Upper lobe of left lung (tissue), 6 donors: ENCODE results near the gene GATA3. TPM values are rescaled to one million over a fixed set of nuclear protein-coding genes. Genes with fewer than 3 reads are reported as not detected.

Experiments
- ATAC-seq, 2 donors: fragments of 200-7000 bp; cut with Tn5 transposase; one replicate each; pipeline ENCODE4 v1.9.1; 2022; ENCODE audit warnings: mild to moderate bottlenecking in 2 of 2, moderate library complexity in 2 of 2; ENCODE audit not compliant: low FRiP score in 2 of 2
- DNase-seq, 2 donors: peaks; one replicate each; pipeline ENCODE4 v3.0.0-alpha.2; 2019 to 2020
- H3K27ac ChIP-seq, 4 donors: fragments of 200-600 bp; sonication (generic); one replicate each; pipeline ENCODE4 v1.5.1; 2016 to 2019
- H3K27me3 ChIP-seq, 4 donors: fragments of 200-600 bp; sonication (generic); one replicate each; pipeline ENCODE4 v1.5.1; 2017 to 2019
- H3K36me3 ChIP-seq, 4 donors: fragments of 200-600 bp; sonication (generic); one replicate each; pipeline ENCODE4 v1.5.1; 2016 to 2019
- H3K4me1 ChIP-seq, 4 donors: fragments of 200-600 bp; sonication (generic); one replicate each; pipeline ENCODE4 v1.5.1; 2018 to 2019
- H3K4me3 ChIP-seq, 4 donors: fragments of 200-600 bp; sonication (generic); one replicate each; pipeline ENCODE4 v1.5.1; 2017 to 2019; ENCODE audit warnings: mild to moderate bottlenecking in 2 of 4, moderate library complexity in 1 of 4
- H3K9me3 ChIP-seq, 4 donors: fragments of 200-600 bp; sonication (generic); one replicate each; pipeline ENCODE4 v1.5.1; 2018 to 2019
- EP300 ChIP-seq, 4 donors: sonication (generic); formaldehyde crosslinking; IDR thresholded peaks; one replicate each; pipeline ENCODE4 v1.5.1; 2017; ENCODE audit warnings: antibody characterized with exemption in 4 of 4, control low read depth in 2 of 4
- POLR2A ChIP-seq, 4 donors: fragments of 450-650 bp; IDR thresholded peaks; one replicate each; pipeline ENCODE4 v1.5.1; 2016 to 2017; ENCODE audit warnings: antibody characterized with exemption in 4 of 4, mild to moderate bottlenecking in 2 of 4
- POLR2AphosphoS5 ChIP-seq, 2 donors: sonication (generic); formaldehyde crosslinking; IDR thresholded peaks; one replicate each; pipeline ENCODE4 v1.5.1; 2017; ENCODE audit warnings: antibody characterized with exemption in 2 of 2
- WGBS, 2 donors: methylation state at CpG; one replicate each; pipeline ENCODE4 v1.1.5; 2017 to 2018; 5-methylcytosine and 5-hydroxymethylcytosine counted together
- total RNA-seq, 6 donors: library from RNA; depleted of rRNA in 4 of 6; stranded (reverse); fragments of >200 nt in 4 of 6; gene quantifications; one replicate each; pipeline versions ENCODE4 v1.1.0 to v1.2.1, GENCODE V29; 2016 to 2021
- TF ChIP-seq, protein P1 (sequence below), 6 experiments: fragments of 450-650 bp in 4 of 6; fragments of 200-600 bp in 2 of 6; sonication (generic) in 2 of 6; IDR thresholded peaks; one replicate each; pipeline ENCODE4 v1.5.1; 2016 to 2019; ENCODE audit warnings: antibody characterized with exemption in 6 of 6
- donor health status: DM: no; HTN: no; CAD: no; lungs with moderate emphysema.
- donor health status: DM: no; HTN: yes; CAD: no; lungs with severe emphysema.

GATA3 gene
- total RNA-seq, 6 donors from 2014 or later, result 0.22 to 6.3 (median 2.7) TPM

DNA sequence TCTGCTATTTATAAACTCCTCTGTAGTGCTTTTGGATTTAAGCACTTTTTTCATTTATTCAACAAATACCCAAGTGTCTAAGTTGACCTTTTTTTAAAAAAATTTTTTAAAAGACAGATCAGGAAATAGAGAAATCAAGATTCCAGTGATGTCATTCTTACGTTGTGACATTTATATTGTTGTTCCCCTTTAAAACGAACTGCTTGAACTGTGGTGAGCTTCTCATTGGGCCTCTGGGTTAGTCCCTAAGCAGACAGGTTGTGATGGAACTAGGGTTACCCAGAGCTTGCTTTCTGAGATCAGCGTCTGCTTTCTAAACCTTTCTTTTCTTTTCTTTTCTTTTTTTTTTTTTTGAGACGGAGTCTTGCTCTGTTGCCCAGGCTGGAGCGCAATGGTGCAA lies 22.4 kb downstream of the GATA3 start:
- DNase-seq (no peak), ATAC-seq (no peak)
- H3K4me3 ChIP-seq, result no peak overlapping the region
- H3K4me1 ChIP-seq, result peaks cover 0 to 5% (median 1%) of the 10 kb centered on the region in 4 donors
- no peaks in the 10 kb centered on the region for H3K9me3 ChIP-seq
- no peak overlapping the region for H3K27ac ChIP-seq
- no peaks in the 10 kb centered on the region for H3K36me3 ChIP-seq
- TF ChIP-seq, protein P1, sequence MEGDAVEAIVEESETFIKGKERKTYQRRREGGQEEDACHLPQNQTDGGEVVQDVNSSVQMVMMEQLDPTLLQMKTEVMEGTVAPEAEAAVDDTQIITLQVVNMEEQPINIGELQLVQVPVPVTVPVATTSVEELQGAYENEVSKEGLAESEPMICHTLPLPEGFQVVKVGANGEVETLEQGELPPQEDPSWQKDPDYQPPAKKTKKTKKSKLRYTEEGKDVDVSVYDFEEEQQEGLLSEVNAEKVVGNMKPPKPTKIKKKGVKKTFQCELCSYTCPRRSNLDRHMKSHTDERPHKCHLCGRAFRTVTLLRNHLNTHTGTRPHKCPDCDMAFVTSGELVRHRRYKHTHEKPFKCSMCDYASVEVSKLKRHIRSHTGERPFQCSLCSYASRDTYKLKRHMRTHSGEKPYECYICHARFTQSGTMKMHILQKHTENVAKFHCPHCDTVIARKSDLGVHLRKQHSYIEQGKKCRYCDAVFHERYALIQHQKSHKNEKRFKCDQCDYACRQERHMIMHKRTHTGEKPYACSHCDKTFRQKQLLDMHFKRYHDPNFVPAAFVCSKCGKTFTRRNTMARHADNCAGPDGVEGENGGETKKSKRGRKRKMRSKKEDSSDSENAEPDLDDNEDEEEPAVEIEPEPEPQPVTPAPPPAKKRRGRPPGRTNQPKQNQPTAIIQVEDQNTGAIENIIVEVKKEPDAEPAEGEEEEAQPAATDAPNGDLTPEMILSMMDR (IDR thresholded peaks at IDR 0.05), result no peak
- TF ChIP-seq POLR2A (IDR thresholded peaks at IDR 0.05), result no peak
- TF ChIP-seq POLR2AphosphoS5 (IDR thresholded peaks at IDR 0.05), result no peak
- TF ChIP-seq EP300 (IDR thresholded peaks at IDR 0.05), result no peak
- H3K27me3 ChIP-seq, result no peaks in the 10 kb centered on the region
- 78 to 89% methylated on average over 5 of the region's 5 CpGs for WGBS, 2 donors

DNA sequence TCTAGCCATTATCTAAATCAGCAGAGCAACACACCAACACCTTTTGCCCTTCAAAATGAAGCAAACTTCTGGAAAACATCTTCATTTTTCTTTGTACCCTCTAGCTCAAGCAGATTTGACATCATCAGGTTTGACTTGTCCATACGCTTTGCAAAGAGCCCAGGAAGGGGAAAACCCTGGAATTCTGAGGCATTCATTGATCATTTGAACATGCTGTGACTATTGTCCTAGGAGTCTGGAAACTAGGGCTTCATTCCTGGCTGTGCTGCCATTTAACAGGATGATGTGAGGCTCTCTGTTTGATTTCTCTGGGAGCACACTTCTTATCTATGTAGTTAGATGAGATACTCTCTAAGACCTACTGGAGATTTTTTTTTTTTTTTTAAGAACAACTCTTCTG lies 23.5 kb downstream of the GATA3 start:
- no peak overlapping the region for H3K4me3 ChIP-seq
- no peak overlapping the region for H3K27ac ChIP-seq
- DNase-seq, result no peak
- WGBS, 2 donors, result 100% methylated on average over 1 of the region's 1 CpG
- TF ChIP-seq EP300 (IDR thresholded peaks at IDR 0.05) (no peak), POLR2AphosphoS5 (IDR thresholded peaks at IDR 0.05) (no peak)
- TF ChIP-seq, protein P1 (IDR thresholded peaks at IDR 0.05), result no peak
- no peaks in the 10 kb centered on the region for H3K36me3 ChIP-seq
- ATAC-seq, result no peak
- H3K27me3 ChIP-seq, result no peaks in the 10 kb centered on the region
- H3K9me3 ChIP-seq, result no peaks in the 10 kb centered on the region
- H3K4me1 ChIP-seq, result peaks cover 0 to 5% (median 1%) of the 10 kb centered on the region in 4 donors

- Histone ChIP-seq H3K27me3 (no peaks in the 10 kb centered on the region), H3K27ac (no peak overlapping the region), H3K9me3 (no peaks in the 10 kb centered on the region), H3K36me3 (no peaks in the 10 kb centered on the region), H3K4me1 (peaks cover 0 to 5% (median 1%) of the 10 kb centered on the region in 4 donors), H3K4me3 (no peak overlapping the region)
- ATAC-seq, result no peak
- WGBS, 2 donors, result 47 to 59% methylated on average over 3 of the region's 3 CpGs
- DNase-seq, result no peak
- TF ChIP-seq POLR2A (IDR thresholded peaks at IDR 0.05) (no peak), EP300 (IDR thresholded peaks at IDR 0.05) (no peak), POLR2AphosphoS5 (IDR thresholded peaks at IDR 0.05) (no peak)
- TF ChIP-seq, protein P1 (IDR thresholded peaks at IDR 0.05), result no peak
Observed at GRCh38 chr10:8079126-8079525, 24.6 kb downstream of the GATA3 start.

DNA sequence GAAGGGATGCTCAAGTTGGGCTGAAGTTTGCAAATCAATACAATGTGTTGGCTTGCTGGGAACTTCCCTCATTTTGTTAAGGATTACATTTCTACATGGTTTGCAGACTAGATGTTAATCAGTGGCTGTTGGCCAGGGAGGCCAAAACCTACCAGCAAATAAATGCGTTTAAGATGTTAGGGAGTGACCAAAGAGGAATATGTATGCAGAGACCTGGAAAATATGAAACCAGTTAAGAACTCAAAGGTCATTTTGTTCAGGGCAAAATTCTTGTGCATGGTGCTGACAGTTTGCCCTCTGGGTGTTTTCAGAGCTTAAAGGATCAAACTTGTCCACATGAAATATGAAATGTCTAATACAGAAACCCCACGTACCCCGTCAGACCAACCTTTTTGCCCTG lies 30.3 kb downstream of the GATA3 start:
- TF ChIP-seq POLR2AphosphoS5 (IDR thresholded peaks at IDR 0.05), result no peak
- ATAC-seq, result no peak
- WGBS, 2 donors, result 70 to 82% methylated on average over 3 of the region's 3 CpGs
- no peak overlapping the region for H3K4me3 ChIP-seq
- H3K27ac ChIP-seq, result no peak overlapping the region
- H3K27me3 ChIP-seq, result no peaks in the 10 kb centered on the region
- peaks cover 0 to under 1% (median 0%) of the 10 kb centered on the region in 4 donors for H3K4me1 ChIP-seq
- no peaks in the 10 kb centered on the region for H3K9me3 ChIP-seq
- no peak for DNase-seq
- no peaks in the 10 kb centered on the region for H3K36me3 ChIP-seq

GRCh38 chr10:8085251-8085650 lies 30.8 kb downstream of the GATA3 start:
- WGBS, 2 donors, result 68 to 70% methylated on average over 4 of the region's 4 CpGs
- no peaks in the 10 kb centered on the region for H3K9me3 ChIP-seq
- DNase-seq, result no peak
- H3K4me3 ChIP-seq, result no peak overlapping the region
- H3K27ac ChIP-seq, result no peak overlapping the region
- no peaks in the 10 kb centered on the region for H3K4me1 ChIP-seq
- no peak for ATAC-seq
- no peaks in the 10 kb centered on the region for H3K36me3 ChIP-seq
- no peaks in the 10 kb centered on the region for H3K27me3 ChIP-seq
- no peak for TF ChIP-seq EP300 (IDR thresholded peaks at IDR 0.05)
- TF ChIP-seq POLR2AphosphoS5 (IDR thresholded peaks at IDR 0.05), result no peak
- no peak for TF ChIP-seq POLR2A (IDR thresholded peaks at IDR 0.05)
- TF ChIP-seq, protein P1 (IDR thresholded peaks at IDR 0.05), result no peak
